ENCODE results near the gene SH3RF3.

The SH3RF3 gene

DNA sequence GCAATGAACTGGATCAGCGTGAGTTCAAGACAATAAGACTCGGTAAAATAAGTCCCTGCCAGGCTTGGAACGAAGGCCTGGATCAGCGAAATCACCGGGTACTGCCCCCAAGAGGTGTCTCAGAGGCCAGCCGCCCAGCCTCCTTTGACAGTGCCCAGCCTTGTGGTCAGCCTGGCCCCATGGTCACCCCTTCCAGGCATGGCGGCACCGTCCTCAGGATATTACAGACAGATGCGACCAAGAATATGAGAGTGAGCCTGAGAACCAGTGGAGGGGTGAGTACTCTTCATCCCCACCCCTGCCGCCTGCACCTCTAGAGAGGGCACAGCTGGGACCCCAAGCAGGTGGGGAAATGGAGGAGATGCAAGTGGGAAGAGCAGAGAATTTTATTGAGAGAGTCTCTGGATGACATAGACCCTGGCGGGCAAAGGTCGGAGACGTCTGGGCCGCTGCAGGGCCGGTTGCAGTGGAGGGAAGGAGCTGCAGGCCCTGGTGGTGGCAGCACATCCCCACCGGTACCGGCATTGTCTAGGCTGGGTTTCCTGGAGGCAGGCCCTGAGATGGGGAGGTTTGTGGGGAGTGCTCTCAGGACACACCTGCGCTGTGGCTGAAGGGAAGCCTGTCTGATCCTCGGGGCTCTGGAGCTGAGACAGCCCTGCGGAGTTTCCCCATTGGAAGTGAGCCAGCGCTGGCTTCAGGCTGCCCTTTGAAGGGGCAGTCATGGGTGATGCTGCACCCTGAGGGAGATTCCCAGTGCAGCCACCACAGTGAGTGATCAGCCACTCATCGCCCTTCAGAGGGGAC, 294.8 kb downstream of the SH3RF3 start:
- Histone ChIP-seq H3K36me3 (ENCODE audit: control insufficient read depth, insufficient read depth, low read length) (no peaks in the 10 kb centered on the region), H3K27me3 (replicated peaks; ENCODE audit: control insufficient read depth, insufficient read depth, low read length) (no peaks in the 10 kb centered on the region; the same call in none of the 2 replicates), H3K4me3 (replicated peaks; ENCODE audit: low read depth, low read length) (no peak overlapping the region)
- no peak for DNase-seq (ENCODE audit: extremely low read depth, insufficient read length)
- TF ChIP-seq, protein P1, sequence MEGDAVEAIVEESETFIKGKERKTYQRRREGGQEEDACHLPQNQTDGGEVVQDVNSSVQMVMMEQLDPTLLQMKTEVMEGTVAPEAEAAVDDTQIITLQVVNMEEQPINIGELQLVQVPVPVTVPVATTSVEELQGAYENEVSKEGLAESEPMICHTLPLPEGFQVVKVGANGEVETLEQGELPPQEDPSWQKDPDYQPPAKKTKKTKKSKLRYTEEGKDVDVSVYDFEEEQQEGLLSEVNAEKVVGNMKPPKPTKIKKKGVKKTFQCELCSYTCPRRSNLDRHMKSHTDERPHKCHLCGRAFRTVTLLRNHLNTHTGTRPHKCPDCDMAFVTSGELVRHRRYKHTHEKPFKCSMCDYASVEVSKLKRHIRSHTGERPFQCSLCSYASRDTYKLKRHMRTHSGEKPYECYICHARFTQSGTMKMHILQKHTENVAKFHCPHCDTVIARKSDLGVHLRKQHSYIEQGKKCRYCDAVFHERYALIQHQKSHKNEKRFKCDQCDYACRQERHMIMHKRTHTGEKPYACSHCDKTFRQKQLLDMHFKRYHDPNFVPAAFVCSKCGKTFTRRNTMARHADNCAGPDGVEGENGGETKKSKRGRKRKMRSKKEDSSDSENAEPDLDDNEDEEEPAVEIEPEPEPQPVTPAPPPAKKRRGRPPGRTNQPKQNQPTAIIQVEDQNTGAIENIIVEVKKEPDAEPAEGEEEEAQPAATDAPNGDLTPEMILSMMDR (IDR thresholded peaks at IDR 0.05; ENCODE audit: insufficient read depth, low read length, poor library complexity, severe bottlenecking): no peak

GRCh38 chr2:109425411-109425810, 296.4 kb downstream of the SH3RF3 start:
- H3K36me3 ChIP-seq (ENCODE audit: control insufficient read depth, insufficient read depth, low read length): no peaks in the 10 kb centered on the region
- no peak for DNase-seq (ENCODE audit: extremely low read depth, insufficient read length)
- H3K4me3 ChIP-seq (replicated peaks; ENCODE audit: low read depth, low read length): no peak overlapping the region
- TF ChIP-seq, protein P1 (IDR thresholded peaks at IDR 0.05; ENCODE audit: insufficient read depth, low read length, poor library complexity, severe bottlenecking): no peak
- no peaks in the 10 kb centered on the region for H3K27me3 ChIP-seq (replicated peaks; ENCODE audit: control insufficient read depth, insufficient read depth, low read length)

- Histone ChIP-seq H3K4me3 (replicated peaks; ENCODE audit: low read depth, low read length) (no peak overlapping the region), H3K27me3 (replicated peaks; ENCODE audit: control insufficient read depth, insufficient read depth, low read length) (no peaks in the 10 kb centered on the region), H3K36me3 (ENCODE audit: control insufficient read depth, insufficient read depth, low read length) (no peaks in the 10 kb centered on the region)
- DNase-seq (ENCODE audit: extremely low read depth, insufficient read length): no peak
- TF ChIP-seq, protein P1 (IDR thresholded peaks at IDR 0.05; ENCODE audit: insufficient read depth, low read length, poor library complexity, severe bottlenecking): no peak
Observed at GRCh38 chr2:109427661-109428091, 298.7 kb downstream of the SH3RF3 start.

DNA sequence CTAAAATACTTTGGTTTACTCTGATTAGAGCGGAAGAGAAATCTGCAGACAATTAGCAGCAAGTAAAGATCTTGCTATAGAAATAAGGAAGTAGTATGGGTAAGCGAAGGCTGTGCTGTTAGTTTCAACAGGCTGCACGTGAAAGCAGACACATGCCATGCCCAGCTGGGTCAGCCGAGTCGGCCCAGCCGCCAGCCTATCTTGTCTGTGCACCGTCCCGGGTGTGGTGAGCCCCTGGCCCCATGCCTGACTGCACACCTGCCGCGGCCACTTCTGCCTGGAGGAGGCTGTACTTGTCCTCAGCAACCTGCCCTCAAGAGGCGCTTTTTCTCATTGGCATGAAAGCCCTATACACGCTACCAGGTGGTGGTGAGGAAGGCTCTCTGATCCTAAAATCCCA, 299.3 kb downstream of the SH3RF3 start:
- TF ChIP-seq, protein P1 (IDR thresholded peaks at IDR 0.05; ENCODE audit: insufficient read depth, low read length, poor library complexity, severe bottlenecking): no peak
- H3K4me3 ChIP-seq (replicated peaks; ENCODE audit: low read depth, low read length): no peak overlapping the region
- H3K27me3 ChIP-seq (replicated peaks; ENCODE audit: control insufficient read depth, insufficient read depth, low read length): no peaks in the 10 kb centered on the region
- no peaks in the 10 kb centered on the region for H3K36me3 ChIP-seq (ENCODE audit: control insufficient read depth, insufficient read depth, low read length)
- DNase-seq (ENCODE audit: extremely low read depth, insufficient read length): no peak

- Histone ChIP-seq H3K4me3 (replicated peaks; ENCODE audit: low read depth, low read length) (no peak overlapping the region), H3K27me3 (replicated peaks; ENCODE audit: control insufficient read depth, insufficient read depth, low read length) (no peaks in the 10 kb centered on the region), H3K36me3 (ENCODE audit: control insufficient read depth, insufficient read depth, low read length) (no peaks in the 10 kb centered on the region)
- DNase-seq (ENCODE audit: extremely low read depth, insufficient read length): no peak
- TF ChIP-seq, protein P1 (IDR thresholded peaks at IDR 0.05; ENCODE audit: insufficient read depth, low read length, poor library complexity, severe bottlenecking): no peak
Observed at GRCh38 chr2:109428841-109429566, 300.0 kb downstream of the SH3RF3 start.
